NB4 (cell line): ENCODE data around the gene USB1.
"Not testable (repeated sequence)": the region's sequence is repeated elsewhere in the genome, so short reads cannot be mapped to it uniquely, and the experiment has no call there.

ENCODE experiments used
- DNase-seq: peaks from one replicate; pipeline ENCODE4 v3.0.0; 2010; ENCODE audit warnings: low read depth
- H3K4me3 ChIP-seq: one replicate; pipeline ENCODE4 v1.5.1; 2011; ENCODE audit warnings: mild to moderate bottlenecking, low read depth, low read length, moderate library complexity
- MYC ChIP-seq: IDR thresholded peaks from 2 replicates; pipeline ENCODE4 v1.6.1; 2011; ENCODE audit warnings: low read depth, low read length
- POLR2A ChIP-seq: IDR thresholded peaks from 2 replicates; pipeline ENCODE4 v1.6.1; 2011; ENCODE audit warnings: mild to moderate bottlenecking; ENCODE audit not compliant: insufficient read length; ENCODE audit errors: extremely low read depth
- TF ChIP-seq, protein P1 (sequence below): IDR thresholded peaks from one replicate; pipeline ENCODE4 v1.5.1; 2012; ENCODE audit warnings: low read depth, low read length
- TF ChIP-seq, protein P2 (sequence below): IDR thresholded peaks from 2 replicates; pipeline ENCODE4 v1.6.1; 2011; ENCODE audit warnings: low read depth, low read length

The USB1 gene

DNA sequence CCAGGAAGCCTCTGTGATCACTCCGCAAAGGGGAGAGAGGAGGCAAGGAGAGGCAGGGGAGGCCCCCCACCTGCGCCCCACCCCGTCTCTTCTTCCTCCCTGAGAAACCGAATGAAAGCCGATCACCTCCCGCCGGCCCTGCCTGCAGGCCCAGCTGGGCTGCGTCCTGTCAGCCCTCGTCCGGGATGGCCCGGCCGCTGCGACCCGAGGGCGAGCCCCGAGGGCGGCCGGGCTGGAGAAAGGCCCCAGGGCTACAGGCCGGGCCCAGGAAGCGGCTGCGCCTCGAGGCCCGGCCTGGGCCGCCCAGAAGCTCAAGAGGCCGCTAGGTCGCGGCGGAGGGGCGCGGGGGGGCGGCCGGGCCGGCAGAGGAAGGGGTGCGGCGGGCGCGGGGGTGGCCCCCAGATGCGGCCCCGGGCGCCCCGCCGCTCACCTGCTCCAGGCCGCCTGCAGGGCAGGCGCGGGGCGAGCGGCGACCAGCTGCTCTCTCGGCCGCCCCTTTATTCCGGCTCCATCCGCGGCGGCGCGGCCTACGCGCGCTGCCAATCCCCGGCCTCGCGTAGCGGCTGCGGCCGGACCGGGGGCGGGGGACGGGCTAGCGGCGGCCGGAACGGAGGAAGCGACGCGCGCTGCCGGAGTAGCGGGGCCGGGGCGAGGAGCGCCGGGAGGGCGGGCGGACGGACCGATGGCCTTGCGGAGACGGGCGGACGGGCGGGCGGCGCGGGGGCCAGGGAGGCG, 1.1 kb upstream of the USB1 start, which contains the start of gene ZNF319:
Gene ZNF319 (minus strand): TSS at position 702 of the 735 bp plus-strand sequence. CDS start 2,407 bp downstream, outside the sequence.
- DNase-seq, result no peak
- TF ChIP-seq, protein P1, sequence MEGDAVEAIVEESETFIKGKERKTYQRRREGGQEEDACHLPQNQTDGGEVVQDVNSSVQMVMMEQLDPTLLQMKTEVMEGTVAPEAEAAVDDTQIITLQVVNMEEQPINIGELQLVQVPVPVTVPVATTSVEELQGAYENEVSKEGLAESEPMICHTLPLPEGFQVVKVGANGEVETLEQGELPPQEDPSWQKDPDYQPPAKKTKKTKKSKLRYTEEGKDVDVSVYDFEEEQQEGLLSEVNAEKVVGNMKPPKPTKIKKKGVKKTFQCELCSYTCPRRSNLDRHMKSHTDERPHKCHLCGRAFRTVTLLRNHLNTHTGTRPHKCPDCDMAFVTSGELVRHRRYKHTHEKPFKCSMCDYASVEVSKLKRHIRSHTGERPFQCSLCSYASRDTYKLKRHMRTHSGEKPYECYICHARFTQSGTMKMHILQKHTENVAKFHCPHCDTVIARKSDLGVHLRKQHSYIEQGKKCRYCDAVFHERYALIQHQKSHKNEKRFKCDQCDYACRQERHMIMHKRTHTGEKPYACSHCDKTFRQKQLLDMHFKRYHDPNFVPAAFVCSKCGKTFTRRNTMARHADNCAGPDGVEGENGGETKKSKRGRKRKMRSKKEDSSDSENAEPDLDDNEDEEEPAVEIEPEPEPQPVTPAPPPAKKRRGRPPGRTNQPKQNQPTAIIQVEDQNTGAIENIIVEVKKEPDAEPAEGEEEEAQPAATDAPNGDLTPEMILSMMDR, result no peak
- TF ChIP-seq, protein P2, sequence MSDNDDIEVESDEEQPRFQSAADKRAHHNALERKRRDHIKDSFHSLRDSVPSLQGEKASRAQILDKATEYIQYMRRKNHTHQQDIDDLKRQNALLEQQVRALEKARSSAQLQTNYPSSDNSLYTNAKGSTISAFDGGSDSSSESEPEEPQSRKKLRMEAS, result no peak
- no peak; the same call in 1 of the 2 replicates for TF ChIP-seq MYC
- no peak for TF ChIP-seq POLR2A
- peak within 1 kb of the TSS; percentile 69 for H3K4me3 ChIP-seq

DNA sequence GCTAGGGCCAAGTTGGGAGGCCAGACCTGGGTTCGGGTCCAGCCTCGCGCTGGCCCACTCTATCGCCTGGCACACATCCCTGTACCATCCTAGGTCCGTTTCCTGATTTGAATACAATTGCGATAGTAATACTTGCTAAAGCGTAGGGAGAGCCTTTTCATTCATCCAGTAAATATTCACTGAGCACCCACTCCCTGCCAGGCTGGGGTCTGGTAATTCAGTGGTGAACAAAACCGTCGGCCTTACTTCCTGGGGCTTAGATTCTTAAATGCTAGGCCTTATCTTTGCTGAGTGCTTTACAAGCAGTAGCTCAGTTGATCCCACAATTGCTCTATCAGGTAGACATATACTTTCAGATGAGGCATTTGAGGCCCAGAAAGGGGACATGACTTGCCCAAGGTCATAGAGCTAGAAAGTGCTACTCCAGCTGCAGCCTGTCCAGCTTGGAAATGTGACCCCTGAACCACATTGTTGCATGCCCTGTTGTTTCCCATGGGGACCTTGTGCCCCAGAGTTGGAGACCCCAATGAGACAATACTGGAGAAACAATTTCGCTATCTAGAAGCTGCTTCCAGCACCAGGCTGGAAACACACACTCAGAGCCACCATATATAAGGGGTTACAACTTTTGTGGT, 691 bp downstream of the USB1 start:
- TF ChIP-seq MYC (no peak), POLR2A (no peak)
- TF ChIP-seq, protein P1, result no peak
- TF ChIP-seq, protein P2, result no peak
- no peak for DNase-seq
- H3K4me3 ChIP-seq, result peak overlapping the region; percentile 69

DNA sequence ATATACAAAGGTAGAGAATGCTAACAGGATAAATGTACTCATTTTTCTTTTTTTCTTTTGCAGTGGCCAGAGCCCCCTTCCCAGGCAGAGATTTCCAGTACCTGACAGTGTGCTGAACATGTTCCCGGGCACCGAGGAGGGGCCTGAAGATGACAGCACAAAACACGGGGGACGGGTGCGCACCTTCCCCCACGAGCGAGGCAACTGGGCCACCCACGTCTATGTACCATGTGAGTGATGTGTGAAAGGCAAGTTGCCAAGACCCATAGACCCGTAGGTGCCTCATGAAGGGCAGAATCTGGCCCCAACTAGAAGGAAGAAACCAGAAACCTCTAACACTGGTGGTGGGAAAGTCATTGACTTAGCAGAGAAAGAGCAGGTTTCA, 1.2 kb downstream of the USB1 start:
- no peak overlapping the region for H3K4me3 ChIP-seq
- no peak for DNase-seq
- TF ChIP-seq POLR2A (no peak), MYC (no peak)
- TF ChIP-seq, protein P2, result no peak
- TF ChIP-seq, protein P1, result no peak

DNA sequence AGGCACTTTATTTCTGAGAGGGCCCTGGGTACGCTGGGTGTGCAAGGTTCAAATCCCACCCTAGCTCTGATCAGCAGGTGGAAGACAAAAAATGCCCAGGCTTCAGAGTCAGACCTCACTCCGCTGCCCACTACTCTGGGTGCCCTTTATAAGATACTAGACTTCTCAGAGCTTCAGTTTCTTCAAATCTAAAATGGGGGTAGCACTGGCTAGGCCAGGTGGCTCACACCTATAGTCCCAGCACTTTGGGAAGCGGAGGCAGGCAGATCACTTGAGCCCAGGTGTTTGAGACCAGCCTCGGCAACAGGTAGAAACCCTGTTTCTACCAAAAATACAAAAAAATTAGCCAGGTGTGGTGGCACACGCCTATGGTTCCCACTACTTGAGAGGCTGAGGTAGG, 1.7 kb downstream of the USB1 start:
- DNase-seq, result no peak
- TF ChIP-seq, protein P2, result no peak
- TF ChIP-seq POLR2A (no peak), MYC (no peak)
- TF ChIP-seq, protein P1, result no peak
- no peak overlapping the region for H3K4me3 ChIP-seq

DNA sequence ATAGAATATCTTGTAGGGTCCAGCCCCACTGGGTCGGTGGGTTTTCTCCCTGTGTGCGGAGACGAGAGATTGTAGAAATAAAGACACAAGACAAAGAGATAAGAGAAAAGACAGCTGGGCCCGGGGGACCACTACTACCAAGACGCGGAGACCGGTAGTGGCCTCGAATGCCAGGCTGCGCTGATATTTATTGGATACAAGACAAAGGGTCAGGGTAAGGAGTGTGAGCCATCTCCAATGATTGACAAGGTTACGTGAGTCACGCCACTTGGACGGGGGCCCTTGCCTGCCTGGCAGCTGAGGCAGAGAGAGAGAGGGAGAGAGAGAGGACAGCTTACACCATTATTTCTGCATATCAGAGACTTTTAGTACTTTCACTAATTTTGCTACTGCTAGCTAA, 3.5 kb downstream of the USB1 start:
- DNase-seq, H3K4me3 ChIP-seq: not testable (repeated sequence)

DNA sequence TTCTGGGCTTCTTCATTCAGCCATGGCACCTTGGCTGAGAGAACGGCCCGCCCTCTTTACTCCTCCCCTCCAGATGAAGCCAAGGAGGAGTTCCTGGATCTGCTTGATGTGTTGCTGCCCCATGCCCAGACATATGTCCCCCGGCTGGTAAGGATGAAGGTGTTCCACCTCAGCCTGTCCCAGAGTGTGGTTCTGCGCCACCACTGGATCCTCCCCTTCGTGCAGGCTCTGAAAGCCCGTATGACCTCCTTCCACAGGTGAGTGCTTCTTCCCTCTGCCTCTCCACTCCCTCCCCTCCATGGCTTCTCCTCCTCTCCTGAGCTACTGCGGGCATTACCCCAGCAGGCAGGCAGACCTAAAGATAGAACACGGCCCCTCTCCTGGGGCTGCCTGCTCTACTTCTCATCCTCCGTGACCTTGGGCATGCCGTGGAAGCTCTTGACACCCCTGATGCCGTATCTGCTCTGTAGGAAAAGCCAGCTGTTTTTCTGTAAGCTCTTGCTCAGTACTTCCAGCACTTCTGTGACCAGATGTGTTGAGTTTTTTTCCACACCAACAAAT, 8.7 kb downstream of the USB1 start:
- TF ChIP-seq MYC, result no peak
- TF ChIP-seq, protein P2, result no peak
- no peak for TF ChIP-seq POLR2A
- TF ChIP-seq, protein P1, result no peak
- no peak for DNase-seq
- H3K4me3 ChIP-seq, result no peak overlapping the region
